Amniotic epithelial cell (primary cell): ENCODE data around the gene ITPR1.

ENCODE experiments used
- DNase-seq: peaks from one replicate; pipeline ENCODE4 v3.0.0-alpha.2; 2010; ENCODE audit warnings: low read depth

ITPR1 gene

GRCh38 chr3:4509983-4510755 is 17.0 kb downstream of the ITPR1 start:
- DNase-seq: no peak

- DNase-seq: no peak
These were observed 18.5 kb downstream of the ITPR1 start for GRCh38 chr3:4511491-4512262.

DNA sequence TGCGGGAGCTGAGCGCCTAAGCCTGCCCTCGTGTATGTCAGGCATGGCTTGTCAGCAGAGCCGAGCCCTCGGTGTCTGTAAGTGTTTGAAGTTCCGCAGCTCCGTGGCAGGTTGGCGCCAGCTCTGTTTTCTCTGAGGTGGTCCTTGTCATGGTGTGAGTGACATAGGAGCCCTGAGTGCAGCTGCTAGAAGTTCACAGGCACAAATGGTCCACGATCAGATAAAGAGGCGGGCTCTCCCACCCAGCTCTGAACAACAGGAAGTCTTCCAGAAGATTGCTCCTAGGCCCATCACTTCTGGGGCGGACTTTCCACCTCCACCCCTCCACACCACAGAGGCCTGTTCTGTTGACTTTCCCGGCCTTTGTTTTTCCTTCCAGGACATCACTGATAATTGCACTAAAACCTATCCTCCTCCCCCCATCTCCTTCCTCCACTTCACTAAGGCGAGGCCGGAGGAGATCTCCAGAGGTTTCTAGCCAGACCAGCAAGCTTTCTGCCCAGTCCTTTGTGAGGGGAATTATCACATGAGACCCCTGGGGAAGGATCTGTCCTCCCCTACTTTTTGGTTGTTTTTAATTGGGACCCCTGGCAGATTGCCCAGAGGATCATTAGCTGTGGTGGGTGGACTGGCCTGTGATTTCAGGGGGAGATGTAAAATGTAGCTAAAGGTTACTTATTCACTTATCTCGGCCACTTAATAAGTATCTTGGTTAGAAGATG is 19.9 kb downstream of the ITPR1 start:
- DNase-seq: no peak

GRCh38 chr3:4514321-4514720 is 21.2 kb downstream of the ITPR1 start:
- no peak for DNase-seq

- DNase-seq: no peak
These were observed 21.8 kb downstream of the ITPR1 start for GRCh38 chr3:4514916-4515315.

GRCh38 chr3:4515916-4516579 is 22.9 kb downstream of the ITPR1 start:
- no peak for DNase-seq

- DNase-seq: no peak
These were observed 23.9 kb downstream of the ITPR1 start for GRCh38 chr3:4517093-4517492.

DNA sequence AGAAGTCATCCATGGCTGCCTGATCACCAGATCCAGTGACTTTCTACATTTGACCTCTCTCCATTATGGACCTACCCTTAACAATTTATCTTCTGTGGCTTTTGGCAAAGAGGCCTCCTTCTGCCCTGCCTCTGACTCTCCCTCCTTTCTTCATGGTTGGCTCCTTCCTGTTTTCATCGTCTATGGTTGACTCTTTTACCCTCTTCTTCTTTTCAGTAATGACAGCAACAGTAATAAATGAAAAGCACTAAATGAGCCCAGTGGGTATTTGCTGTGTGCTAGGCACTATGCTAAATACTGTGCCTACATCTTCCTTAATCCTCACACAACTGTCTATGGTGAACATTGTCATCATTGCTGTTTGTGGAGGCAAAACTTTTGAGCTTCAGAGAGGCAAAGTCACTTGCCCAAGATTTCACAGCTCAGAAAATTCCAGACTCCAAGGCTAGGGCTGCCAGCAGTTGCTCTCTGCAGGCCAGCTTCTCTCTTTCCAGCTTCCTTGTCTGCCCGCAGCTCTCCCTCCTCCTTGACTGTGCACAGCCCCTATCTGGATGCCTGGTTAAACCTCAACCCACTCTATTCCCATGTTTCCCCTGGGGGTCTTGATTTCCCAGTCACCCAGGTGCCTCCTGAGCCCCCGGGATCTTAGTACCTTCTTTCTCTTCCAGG is 24.6 kb downstream of the ITPR1 start:
- no peak for DNase-seq

DNA sequence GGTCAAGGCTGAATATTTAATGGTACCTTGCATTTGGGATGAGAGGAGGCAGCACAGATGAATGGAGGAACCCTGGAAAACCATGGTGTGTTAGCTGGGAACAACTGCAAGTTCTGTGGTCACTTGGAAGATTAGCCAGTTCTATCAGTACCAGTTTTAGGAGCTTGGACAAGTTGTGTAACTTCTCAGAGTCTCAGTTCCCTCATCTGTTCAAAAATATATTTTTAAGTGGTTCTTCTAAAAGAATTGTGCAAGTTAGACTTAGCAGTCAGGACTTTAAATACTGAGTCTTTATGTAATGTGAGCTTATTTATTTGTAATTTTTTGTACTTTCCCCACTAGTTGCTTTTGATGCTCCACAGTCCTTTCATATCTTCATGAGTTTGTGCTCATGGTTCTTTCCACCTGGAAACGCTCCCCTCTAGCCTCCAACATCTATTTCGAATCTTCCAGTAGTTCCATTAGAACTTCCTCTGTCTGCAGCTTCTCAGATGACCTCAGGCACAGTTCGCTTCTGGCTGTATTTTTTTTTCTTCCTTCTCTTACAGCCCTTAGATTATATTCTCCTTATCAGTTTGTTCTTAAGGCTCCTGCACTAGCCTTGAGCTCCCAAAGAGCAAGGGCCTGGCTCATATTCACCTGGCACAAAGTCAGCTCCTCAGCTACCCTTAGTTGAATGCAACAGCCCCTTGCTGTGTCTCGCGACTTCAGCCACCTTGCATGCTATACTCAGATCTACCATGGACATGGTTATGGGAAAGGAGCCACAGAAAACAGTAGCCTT is 27.1 kb downstream of the ITPR1 start:
- DNase-seq: no peak

- DNase-seq: no peak
These were observed 29.8 kb downstream of the ITPR1 start for GRCh38 chr3:4522947-4523346.

DNA sequence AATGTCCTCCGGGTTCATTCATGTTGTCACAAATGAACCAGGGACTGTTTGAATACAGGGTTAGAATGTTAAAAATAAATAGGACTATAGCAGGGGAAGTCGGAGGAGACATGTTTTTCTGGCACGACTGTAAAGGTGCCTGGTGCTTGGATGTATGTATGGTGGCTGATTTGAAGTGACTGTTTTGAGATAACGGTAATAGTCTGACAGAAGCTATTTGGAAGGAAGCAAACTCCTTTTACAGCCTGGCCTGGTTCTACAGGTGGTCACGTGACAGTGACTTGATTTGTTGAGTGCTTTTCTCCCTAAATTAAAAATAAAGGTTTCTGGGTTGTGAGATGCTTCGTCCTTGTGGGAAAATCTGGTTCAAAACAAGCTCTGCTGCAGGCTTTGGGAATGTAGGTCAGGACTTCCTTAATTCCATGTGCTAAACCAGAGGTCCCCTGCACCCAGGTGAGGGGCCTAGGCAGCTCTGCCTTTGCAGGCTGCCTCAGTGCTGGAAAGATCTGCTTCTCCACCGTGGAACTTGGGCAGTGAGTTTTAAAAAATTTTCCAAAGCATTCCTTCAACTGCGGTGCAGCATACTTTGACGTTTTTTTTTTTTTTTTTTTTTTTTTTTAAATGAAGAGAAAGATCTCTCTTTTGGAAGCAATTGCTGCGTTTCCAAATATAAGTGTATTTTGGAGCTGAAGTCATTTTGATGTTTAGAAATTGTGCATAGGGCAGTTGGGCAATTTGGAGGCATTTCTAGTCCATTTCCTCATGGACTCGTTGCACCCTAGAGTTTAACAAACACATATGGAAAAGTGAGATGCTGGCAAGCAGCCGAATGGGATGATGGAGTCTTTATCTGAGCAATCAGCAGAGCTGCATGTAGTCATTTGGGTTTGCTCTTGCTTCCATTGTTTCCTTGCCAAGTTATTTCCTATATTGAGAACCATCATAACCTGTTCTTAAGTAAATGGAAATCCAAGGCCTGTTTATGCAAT is 30.9 kb downstream of the ITPR1 start:
- DNase-seq: peak; percentile 31

DNA sequence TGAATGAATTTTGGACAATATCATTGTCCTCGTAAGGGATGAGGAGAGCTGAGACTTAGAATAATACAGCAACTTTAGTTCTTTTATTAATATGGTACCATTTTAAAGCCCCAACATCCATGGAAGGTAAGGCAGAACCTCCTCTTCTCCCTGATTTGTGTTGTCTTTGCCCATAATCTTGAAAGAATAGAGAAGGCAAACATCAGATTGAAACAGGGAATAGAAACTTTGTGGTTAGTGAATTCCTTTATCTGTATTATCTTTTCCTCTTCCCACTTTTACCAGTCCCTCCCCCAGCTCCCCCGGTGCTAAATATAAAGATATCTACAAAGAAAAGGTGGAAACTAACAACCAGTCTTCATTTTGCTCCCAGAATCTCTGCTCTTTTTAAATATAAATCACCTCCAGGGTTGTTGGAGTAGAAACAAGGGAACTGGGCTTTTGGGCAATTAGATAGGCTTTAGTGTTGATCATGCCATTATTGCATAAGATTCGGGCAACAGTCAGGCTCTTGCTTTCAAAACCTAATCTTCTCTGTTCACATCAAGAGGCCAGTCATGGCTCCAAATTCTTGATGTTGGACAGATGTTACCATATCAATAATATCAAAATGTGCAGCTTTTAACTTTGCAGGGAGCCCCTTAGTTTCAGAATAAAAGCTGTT is 32.5 kb downstream of the ITPR1 start:
- no peak for DNase-seq

DNA sequence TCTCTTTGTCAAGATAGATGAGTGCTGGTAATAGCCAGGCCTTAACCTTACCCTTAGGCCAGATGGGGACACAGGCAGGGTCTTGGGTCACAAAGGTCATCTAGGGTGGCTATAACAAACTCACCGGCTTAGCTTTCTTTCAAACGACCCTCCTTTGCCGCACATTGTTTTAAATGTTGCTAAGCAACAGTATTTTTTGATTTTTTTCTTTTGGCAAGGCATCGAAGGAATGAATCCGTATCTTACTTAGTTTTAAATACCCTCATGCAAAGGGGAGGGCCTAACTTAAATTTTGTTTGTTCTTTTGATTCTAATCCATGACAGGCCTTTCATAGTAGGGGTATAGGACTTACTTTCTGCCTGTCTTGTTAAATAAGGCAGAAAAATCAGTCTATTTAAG is 35.2 kb downstream of the ITPR1 start:
- DNase-seq: no peak

GRCh38 chr3:4528819-4529600 is 35.9 kb downstream of the ITPR1 start:
- DNase-seq: peak; percentile 31

- no peak for DNase-seq
These were observed 36.9 kb downstream of the ITPR1 start for GRCh38 chr3:4529876-4530588.

DNA sequence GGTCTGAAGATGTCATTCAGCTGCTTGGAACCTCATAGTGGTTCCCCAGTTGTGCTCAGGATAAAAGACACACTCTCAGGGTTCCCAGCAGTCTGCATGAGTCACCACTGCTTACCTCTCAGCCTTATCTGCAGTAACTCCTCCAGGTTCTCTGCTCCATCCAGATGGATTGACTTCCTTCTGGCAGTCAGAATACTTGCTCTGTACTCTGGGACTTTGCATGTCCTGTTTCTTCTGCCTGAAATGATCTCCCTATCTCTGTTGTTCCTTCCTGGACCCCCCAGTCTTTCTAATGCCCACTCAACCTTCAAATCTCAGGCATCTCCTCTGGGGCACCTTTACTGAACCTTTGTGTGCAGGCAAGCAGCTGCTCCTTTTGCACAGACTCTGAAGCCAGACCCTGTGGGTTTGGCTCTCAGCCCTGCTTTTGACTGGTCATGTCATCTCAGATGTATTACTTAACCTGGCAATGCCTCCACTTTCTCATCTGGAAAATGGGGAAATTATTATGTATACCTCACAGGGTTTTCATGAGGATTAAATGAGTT is 38.4 kb downstream of the ITPR1 start:
- peak; percentile 87 for DNase-seq

DNA sequence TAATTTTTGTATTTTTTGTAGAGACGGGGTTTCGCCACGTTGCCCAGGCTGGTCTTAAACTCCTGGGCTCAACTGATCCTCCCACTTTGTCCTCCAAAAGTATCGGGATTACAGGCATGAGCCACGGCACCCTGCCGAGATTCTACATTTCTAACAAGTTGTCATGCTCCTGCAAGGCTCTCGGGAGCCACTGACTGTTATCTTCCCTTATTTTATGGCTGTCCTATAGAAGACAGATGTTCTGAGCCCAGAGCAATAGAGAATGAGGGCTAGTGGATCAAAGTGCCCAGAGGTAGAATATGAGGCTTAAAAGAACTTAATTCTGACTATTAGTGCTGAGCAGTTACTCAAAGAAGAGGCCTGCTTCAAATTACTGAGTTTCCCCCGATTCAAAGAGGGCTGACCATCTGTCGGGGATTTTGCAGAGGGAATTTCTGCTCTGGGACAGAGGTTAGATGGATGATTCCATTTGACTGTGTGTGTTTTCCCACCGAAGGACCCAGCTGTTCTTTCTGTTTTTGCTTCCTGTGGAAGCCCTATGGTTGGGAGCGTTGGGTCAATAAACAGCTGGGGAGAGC is 39.5 kb downstream of the ITPR1 start:
- no peak for DNase-seq
